ENCODE results near the gene KAZALD1.

DNA sequence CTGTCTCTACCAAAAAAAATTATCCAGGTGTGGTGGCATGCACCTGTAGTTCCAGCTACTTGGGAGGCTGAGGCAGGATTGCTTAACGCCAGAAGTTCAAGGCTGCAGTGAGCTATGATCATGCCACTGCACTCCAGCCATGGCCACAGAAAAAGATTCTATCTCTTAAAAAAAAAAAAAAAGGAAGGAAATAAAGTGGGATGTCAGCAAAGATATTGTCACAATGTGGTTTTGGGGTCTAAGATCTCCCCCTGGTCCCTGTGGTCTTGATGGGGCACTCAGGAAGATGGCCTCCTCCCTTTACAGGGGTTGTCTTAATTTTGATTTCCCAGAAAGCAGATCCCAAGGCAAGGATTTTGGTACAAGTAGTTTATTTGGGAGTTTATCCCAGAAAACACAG lies 7.4 kb upstream of the KAZALD1 start:
- TF ChIP-seq TAF1 (IDR thresholded peaks at IDR 0.05; ENCODE audit: low read depth) (no peak), RAD21 (IDR thresholded peaks at IDR 0.05; ENCODE audit: low read depth) (no peak), EP300 (IDR thresholded peaks at IDR 0.05; ENCODE audit: borderline replicate concordance) (no peak), FOXM1 (IDR thresholded peaks at IDR 0.05; ENCODE audit: borderline replicate concordance, low read depth) (no peak), ZBTB7A (IDR thresholded peaks at IDR 0.05; ENCODE audit: low read depth) (no peak), EGR1 (IDR thresholded peaks at IDR 0.05) (no peak), CEBPB (IDR thresholded peaks at IDR 0.05) (no peak), YY1 (IDR thresholded peaks at IDR 0.05; ENCODE audit: low read depth) (no peak), NFIC (IDR thresholded peaks at IDR 0.05) (no peak), TCF12 (IDR thresholded peaks at IDR 0.05; ENCODE audit: low read depth) (no peak), TEAD4 (IDR thresholded peaks at IDR 0.05) (no peak)
- TF ChIP-seq, protein P1, sequence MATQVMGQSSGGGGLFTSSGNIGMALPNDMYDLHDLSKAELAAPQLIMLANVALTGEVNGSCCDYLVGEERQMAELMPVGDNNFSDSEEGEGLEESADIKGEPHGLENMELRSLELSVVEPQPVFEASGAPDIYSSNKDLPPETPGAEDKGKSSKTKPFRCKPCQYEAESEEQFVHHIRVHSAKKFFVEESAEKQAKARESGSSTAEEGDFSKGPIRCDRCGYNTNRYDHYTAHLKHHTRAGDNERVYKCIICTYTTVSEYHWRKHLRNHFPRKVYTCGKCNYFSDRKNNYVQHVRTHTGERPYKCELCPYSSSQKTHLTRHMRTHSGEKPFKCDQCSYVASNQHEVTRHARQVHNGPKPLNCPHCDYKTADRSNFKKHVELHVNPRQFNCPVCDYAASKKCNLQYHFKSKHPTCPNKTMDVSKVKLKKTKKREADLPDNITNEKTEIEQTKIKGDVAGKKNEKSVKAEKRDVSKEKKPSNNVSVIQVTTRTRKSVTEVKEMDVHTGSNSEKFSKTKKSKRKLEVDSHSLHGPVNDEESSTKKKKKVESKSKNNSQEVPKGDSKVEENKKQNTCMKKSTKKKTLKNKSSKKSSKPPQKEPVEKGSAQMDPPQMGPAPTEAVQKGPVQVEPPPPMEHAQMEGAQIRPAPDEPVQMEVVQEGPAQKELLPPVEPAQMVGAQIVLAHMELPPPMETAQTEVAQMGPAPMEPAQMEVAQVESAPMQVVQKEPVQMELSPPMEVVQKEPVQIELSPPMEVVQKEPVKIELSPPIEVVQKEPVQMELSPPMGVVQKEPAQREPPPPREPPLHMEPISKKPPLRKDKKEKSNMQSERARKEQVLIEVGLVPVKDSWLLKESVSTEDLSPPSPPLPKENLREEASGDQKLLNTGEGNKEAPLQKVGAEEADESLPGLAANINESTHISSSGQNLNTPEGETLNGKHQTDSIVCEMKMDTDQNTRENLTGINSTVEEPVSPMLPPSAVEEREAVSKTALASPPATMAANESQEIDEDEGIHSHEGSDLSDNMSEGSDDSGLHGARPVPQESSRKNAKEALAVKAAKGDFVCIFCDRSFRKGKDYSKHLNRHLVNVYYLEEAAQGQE (IDR thresholded peaks at IDR 0.05; ENCODE audit: low read depth), result no peak
- TF ChIP-seq, protein P2, sequence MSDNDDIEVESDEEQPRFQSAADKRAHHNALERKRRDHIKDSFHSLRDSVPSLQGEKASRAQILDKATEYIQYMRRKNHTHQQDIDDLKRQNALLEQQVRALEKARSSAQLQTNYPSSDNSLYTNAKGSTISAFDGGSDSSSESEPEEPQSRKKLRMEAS (IDR thresholded peaks at IDR 0.05), result no peak
- TF ChIP-seq, protein P3, sequence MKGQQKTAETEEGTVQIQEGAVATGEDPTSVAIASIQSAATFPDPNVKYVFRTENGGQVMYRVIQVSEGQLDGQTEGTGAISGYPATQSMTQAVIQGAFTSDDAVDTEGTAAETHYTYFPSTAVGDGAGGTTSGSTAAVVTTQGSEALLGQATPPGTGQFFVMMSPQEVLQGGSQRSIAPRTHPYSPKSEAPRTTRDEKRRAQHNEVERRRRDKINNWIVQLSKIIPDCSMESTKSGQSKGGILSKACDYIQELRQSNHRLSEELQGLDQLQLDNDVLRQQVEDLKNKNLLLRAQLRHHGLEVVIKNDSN (IDR thresholded peaks at IDR 0.05), result no peak

Measured in Ishikawa (cell line).